Measurements from ENCODE around the gene IMMT.

GRCh38 chr2:86234563-86235131, 39.4 kb upstream of the IMMT start:
- TF ChIP-seq CTCF (conservative IDR thresholded peaks at IDR 0.05; ENCODE audit: low read depth, low read length) (no peak), EZH2 (IDR thresholded peaks at IDR 0.05; ENCODE audit: borderline replicate concordance, low read depth, low read length, poor library complexity, severe bottlenecking) (no peak)

Data from A673 (cell line).